ENCODE data around the gene KCTD19. TPM values are rescaled to one million over a fixed set of nuclear protein-coding genes. Genes with fewer than 3 reads are reported as not detected.

KCTD19 gene
- total RNA-seq, 1 experiment from 2014 or later: not detected

DNA sequence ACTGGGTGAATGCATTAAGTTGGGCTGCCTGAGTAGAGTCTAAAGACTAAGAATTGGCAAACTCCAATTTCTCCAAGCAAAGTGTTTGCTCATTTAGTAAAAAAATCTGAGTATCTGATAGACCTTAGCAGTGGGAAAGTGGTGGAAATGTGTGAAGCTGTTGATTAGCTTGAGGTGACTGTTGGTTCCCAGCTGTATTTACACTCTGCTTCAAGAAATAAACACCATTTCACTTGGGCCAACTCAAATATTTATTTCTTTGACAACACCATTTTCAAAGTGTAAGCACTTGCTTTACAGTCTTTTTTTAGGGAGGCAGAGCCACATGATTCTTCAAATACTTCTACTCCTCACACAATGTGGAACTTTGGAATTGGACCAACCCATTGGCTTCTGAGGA is 8.7 kb downstream of the KCTD19 start:
- no peak for DNase-seq (ENCODE audit: low read depth)

DNA sequence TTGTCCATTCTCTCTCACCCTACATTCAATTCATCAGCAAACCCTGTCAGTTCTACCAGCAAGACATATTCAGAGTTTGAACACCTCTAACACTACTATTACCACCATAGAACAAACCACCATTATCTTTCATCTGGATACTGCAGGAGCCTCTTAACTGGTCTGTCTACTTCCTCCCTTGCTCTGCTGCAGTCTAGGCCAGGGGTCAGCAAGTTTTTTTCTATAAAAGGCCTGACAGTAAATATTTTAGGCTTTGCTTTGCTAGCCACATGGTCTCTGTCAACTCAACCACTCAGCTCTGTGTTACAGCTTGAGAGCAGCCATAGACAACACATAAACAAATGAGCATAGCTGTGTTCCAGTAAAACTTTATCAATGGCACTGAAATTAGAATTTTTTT is 13.8 kb downstream of the KCTD19 start:
- no peak for DNase-seq (ENCODE audit: low read depth)

DNA sequence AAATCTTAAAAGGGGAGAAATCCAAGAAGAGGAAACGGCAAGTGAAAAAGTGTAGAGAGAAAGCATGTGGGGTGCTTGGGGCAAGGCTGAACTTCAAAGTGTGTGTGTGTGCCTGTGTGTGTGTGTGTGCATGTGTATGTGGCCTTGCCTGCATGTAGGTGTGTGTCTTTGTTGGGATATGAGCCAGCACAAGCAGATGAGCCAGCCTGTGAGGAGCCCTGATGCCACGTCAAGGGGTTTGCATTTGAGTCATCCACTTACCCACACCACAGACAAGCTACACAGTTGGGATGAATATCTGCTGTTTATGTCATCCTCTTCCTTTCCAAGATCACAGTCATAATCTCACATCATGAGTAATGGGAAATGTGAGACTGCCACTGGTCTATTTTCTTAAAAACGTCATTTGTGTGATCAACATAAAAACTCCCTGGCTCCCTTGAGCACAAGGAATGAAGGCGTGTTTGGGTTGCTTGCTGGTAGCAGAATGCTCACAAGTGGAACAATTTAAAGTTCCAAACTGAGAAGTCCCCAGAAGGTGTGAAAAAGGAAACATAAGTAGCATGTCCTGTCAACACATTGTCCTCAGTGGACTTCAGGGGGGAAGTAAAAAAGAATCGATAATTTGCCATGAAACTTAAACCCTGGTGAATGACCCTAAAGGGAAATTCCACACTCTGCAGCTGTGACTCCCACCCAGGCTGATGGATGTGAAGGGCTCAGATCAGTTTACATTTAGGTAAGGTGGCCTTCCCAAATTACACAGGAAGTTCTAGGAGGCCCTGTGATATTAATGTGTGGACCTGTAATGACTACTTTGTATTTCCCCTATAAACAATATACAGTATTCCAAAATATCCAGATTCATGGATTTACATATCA is 14.7 kb downstream of the KCTD19 start:
- DNase-seq (ENCODE audit: low read depth): peak; percentile 99

DNA sequence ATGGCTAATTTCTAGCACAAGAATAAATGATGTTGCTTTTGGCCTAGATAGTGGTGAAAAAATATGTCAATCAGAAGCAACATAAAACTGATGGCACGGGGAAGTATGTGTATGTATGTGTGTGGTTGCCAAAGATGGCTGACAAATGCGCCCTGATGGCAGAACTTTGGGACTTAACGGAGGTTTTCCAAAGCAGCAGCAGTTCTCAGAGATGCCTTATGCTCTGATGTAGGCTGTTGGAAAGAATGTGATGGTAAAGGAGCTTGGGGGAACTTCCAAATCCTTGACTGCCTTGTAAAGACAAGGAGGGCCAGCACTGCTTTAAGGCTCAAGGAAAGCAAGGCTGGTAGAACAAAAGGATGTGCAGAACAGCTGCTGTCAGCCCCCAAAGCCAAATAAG is 16.0 kb downstream of the KCTD19 start:
- no peak for DNase-seq (ENCODE audit: low read depth)

DNA sequence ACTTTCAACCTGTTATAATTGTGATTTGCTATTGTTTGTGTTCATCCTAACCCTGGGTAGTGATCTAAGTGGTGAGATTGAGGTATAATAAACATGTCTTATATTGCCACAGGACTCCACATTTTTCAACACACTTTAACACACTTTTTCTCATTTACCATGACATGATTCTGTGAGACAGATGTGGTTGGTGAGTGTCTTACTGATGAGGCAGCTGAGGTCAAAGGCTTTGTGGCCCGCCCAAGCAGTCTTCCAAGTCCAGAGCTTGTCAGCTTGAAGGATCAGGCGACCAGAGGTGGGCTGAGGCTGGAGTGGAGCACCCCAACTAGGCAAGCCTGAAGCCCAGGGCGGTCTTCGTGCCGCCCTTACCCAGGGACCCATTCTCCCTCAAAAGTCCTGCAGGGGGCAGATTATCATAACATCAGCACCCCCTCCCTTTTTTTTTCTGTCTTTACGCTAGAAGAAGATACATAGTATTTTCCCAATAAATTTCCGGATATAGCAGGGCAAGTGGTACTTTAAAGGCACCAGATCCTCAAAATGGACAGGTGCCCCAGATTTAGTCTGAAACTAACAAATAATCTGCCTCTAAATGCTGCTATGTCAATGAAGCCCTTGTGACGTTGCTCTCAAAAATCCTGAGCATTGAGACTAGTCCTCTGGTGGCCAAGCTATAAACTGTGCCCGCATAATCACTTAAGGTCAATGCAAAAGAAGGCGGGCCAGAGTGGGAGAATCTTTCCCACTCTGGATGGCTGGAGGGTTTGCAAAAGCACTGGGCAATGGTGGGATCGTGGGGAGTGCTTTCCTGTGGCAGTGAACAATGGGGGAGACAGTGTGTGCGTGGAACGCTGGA is 21.1 kb downstream of the KCTD19 start:
- DNase-seq (ENCODE audit: low read depth): no peak

DNA sequence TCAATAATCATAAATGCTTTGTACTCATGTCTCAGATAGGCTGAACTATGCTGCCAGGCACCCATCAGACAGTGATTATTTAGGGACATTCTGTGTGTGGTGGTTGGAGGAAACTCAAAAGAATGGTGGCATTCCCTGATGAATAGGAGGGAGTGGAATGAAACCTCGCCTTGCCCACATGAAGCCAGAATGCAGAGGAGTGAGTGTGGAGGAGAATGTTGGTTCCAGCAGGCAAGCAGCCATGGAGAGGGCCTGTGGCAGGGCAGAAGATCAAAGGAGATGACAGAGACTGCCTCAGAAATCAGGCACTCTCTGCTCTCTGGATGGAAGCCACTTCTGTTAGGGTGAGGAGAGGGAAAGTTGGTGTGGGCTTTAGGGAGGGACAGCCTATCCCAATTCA is 22.5 kb downstream of the KCTD19 start:
- peak; percentile 39 for DNase-seq (ENCODE audit: low read depth)

DNA sequence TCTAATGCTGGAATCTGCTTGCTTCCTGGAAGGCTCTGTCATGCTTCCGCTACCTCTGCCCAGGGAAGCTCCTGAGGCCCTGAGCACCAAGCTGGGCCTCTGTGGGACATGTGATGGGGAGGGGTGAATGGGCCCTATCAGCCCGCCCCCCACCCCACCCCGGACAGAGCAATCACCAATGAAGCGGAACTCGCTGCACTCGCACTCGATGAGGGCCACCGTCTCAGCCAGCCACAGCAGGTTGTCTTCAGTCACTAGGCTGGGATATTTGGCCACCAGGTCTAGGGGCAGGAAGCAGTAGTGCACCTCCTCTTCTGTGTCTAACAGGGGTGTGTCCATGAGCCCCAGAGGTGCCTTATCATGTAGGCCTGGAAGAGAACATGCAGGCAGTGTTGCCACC is 23.6 kb downstream of the KCTD19 start:
- no peak for DNase-seq (ENCODE audit: low read depth)

DNA sequence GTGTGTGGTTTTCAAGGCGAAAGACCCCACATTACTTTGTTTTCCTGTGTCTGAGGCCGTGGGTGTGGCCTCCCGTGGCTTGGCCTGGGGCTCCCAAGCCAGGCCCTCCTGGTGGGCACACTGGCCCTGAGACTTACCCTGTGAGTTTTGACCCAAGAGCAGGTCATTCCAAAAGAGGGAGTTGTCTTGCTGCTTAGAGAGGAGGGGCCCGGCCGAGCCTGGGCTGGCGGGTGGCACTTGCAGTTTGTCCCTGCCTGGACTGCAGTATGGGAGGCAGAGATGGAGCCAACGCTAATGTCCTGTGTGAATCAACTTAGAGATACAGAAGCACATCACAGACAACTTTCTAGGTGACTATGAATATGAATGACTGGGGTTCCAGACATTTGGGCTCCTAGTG is 24.5 kb downstream of the KCTD19 start:
- no peak for DNase-seq (ENCODE audit: low read depth)

DNA sequence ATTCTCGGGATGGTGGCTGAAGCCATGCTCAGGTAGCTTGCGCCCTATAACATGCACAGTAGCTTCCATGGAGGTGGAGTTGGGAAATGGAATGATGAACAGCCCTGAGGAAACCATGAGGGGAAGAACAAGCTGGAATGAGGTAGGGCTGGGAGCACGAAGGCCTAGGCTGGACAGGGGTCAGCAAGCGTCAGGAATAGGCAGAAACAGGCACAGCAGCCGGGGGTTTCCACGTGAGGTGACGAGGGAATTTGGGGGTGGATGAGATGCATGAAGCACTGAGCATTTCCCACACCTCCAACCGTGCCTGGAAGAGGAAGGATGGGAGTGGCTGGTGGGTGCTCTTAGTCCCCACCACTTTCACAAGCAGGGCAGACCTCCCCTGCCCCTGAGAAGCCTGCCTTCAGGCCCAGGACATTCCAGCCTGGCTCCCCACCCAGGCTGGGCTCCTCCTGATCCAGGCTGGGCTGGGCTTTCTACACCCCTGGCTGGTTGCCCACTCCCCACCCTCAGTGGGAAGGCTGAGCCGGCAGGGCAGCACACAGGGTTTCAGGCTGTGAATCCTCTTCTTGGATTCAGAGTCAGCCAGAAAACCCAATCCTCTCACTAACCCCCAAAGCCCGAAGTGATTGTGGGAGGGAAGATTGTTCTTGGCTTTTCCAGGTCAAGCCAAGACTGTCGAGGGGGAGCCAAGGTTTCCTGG is 25.3 kb downstream of the KCTD19 start:
- DNase-seq (ENCODE audit: low read depth): no peak

DNA sequence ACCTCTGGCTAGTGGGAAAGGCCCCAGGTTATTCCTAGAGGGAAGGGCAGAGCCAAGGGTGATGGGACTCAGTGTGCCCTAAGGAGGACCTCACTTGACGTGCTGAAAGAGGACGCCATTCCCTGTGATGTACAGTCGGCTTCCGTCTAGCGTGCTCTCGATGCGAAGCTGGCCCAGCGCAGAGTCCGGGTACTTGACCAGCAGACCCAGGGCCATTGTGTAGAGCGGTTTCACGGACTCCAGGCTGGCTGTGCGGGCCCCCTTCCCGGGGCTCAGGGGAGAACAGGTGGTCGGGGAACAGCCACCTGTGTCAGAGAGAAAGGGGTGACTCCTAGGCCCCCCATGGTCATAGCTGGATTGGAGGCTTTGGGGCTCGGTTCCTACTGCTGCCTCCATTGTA is 27.3 kb downstream of the KCTD19 start:
- no peak for DNase-seq (ENCODE audit: low read depth)

DNA sequence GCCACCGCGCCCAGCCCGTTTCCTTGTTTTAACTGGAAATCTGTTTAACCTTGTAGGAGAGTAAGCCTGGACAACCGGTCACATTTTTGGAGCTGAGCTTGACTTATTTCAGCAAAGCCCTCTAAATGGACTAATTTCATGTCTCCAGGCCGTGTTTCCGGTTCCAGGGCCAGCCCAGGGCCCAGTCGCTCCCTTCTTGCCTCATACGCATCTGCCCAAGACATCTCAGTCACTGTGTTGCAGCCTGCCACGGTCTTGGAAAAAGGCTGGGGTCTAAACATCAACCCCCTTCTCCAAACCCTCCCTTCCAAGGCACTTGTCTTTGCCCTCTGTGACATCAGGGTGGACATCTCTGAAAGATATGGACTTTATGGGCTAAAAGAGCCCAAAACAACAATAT is 28.3 kb downstream of the KCTD19 start:
- no peak for DNase-seq (ENCODE audit: low read depth)

DNA sequence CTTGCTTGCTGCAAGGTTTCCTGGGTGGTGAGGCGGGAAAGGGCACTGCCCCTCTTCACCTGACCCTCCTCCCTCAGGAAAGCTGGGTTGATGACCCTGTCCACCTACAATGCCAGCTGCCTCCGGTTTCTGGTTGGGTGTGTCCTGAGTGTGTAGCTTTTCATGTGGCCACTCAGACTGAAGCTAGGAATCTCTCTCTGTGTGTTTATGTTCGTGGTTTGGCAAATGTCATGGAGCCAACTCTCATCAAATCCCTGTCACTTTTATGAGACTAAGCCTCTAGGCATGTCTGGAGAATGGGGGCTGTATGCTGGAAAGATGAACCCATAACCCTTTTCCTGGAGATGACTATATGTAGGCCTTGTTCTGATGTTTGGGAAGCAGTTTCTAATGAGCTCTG is 30.1 kb downstream of the KCTD19 start:
- peak; percentile 78 for DNase-seq (ENCODE audit: low read depth)

DNA sequence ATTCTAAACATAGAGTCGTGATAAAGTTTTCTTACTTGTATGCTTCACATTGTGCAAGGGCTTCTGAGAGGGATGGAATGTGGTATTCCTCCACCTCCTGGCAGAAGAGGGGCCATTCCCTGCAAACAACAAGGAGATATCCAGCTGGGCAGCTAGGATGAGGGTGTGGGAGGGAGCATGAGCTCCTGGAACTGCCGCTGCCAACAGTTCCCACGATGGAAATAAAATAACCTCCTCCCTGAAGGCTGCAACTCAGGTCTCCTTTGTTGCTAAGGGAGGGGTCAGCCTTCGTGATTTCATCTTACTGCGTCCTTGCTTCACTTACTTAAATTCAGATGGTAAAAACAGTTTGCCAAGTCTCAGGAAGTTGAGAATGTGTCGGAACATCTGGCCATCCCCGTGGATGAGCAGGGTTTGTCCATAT is 31.6 kb downstream of the KCTD19 start:
- no peak for DNase-seq (ENCODE audit: low read depth)

DNA sequence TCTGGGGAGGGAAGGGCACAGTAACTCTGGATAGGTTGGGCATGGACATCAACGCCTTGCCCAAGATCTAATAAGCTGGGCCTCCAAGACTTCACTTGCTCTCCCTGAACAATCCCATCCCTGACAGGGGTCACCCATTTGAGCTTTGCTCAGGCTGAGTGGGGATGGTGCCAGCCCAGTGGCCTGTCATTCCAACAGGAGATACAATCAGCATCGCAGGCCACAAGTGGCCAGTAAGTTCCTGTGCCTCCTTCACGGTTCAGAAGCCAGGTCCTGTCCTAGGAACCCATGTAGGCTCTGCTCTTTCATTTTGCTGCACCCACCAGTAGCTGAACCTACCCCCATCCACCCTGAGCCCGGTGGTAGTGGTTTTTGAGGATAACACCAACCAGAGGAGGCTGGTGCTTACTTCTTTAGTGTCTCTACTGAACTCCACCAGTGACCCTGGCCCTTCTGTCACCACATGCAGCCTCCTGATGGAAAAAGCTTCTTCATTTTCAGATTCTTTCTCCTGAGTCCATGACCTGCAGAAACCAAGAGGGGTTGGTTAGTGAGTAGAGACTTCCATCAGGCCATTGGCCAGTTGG is 32.3 kb downstream of the KCTD19 start:
- no peak for DNase-seq (ENCODE audit: low read depth)

DNA sequence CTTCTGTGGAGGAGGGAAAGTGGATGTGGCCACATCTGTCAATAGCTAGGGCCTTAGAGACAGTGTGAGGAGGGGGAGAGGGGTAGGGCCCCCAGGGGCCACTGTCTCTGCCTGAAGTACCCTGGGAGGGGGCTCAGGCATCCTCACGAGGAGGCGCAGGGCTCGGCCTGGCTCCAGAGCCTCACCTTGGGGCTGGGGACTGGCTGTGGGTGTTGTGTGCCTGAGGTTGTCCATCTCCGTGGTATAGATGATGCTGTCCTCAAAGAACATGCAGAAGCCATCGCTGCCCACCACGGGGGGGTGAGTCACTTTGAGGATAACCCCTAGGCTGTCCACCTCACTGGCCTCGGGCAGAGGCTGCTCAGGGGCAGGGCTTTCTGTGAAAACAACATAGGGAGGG is 35.1 kb downstream of the KCTD19 start:
- DNase-seq (ENCODE audit: low read depth): no peak

DNA sequence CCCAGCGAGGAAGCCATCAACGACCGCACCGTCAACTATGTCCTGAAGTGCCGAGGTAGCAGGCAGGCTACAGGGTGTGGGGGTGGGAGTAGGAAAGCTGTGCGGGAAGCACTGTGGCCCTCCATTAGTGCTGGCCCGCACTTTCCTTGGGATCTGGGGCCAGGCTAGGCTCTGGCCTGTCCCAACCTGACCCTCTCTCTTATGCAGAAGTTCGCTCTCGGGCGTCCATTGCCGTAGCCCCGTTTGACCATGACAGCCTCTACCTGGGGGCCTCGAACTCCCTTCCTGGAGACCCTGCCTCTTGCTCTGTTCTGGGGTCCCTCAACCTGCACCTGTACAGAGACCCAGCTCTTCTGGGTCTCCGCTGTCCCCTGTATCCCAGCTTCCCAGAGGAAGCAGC is 38.6 kb downstream of the KCTD19 start:
- DNase-seq (ENCODE audit: low read depth): no peak

DNA sequence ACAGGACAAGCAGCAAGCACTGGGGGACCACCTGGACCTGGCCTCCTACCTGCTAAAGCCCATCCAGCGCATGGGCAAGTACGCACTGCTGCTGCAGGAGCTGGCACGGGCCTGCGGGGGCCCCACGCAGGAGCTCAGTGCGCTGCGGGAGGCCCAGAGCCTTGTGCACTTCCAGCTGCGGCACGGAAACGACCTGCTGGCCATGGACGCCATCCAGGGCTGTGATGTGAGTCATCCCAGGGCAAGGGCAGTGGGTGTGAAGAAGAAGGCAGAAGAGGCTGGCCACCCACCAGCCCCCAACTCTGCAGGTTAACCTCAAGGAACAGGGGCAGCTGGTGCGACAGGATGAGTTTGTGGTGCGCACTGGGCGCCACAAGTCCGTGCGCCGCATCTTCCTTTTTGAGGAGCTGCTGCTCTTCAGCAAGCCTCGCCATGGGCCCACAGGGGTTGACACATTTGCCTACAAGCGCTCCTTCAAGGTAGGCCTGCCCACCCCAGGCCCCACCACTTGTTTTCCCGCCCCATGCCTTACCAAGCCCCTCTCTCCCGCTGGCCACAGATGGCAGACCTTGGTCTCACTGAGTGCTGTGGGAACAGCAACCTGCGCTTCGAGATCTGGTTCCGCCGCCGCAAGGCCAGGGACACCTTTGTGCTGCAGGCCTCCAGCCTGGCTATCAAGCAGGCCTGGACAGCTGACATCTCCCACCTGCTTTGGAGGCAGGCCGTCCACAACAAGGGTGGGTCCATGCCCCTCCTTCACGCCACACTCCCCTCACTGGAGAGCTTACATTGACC is 39.9 kb downstream of the KCTD19 start:
- DNase-seq (ENCODE audit: low read depth): peak; percentile 39

DNA sequence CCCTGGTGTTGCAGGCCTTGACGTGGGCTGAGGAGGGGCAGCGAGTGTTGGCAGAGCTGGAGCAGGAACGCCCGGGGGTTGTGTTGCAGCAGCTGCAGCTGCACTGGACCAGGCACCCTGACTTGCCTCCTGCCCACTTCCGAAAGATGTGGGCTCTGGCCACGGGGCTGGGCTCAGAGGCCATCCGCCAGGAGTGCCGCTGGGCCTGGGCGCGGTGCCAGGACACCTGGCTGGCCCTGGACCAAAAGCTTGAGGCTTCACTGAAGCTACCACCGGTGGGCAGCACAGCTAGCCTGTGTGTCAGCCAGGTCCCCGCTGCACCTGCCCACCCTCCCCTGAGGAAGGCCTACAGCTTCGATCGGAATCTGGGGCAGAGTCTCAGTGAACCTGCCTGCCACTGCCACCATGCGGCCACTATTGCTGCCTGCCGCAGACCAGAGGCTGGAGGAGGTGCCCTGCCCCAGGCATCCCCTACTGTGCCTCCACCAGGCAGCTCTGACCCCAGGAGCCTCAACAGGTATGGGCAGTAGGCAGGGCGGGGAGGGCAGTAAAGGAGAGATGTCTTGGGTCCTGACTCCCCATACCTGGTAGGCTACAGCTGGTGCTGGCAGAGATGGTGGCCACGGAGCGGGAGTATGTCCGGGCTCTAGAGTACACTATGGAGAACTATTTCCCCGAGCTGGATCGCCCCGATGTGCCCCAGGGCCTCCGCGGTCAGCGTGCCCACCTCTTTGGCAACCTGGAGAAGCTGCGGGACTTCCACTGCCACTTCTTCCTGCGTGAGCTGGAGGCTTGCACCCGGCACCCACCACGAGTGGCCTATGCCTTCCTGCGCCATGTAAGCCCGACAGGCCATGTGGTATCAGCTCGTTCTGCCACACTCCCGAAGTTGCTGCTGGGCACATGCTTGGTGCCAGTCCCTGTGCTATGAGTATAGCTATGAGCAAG is 41.6 kb downstream of the KCTD19 start:
- peak; percentile 39 for DNase-seq (ENCODE audit: low read depth)

DNA sequence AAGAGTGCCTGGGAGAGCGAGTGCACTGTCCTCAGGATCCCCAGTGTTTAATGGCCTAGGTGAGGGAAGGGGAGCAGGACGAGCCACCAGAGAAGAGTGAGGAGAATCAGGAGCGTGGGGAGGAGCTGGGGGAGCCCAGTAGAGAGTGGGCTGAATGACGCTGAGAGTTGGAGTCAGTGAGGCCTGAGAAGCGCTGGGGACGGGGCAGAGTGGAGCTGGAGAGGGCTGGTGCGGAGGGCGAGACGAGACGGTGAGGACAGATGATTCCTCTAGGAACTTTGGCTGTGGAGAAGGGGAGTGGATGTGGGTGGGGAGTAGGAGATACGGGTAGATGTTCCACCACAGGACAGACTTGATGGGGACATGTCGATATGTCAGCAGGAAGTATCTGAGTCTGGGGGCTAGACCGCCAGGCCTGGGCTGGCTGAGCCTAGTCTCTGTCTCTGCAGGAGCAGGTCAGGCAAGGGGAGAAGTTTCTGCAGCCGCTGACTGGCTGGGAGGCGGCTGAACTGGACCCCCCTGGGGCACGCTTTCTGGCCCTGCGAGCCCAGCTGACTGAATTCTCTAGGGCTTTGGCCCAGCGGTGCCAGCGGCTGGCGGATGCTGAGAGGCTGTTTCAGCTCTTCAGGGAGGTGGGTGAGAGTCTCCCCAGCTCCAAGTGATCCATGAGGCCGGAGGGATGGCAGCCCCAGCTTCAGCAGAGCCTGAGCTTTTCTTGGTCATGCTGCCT is 42.5 kb downstream of the KCTD19 start:
- no peak for DNase-seq (ENCODE audit: low read depth)
